GM23338 (cell line): ENCODE results near the gene CRKL. TPM values are rescaled to one million over a fixed set of nuclear protein-coding genes. Genes with fewer than 3 reads are reported as not detected.
"Not testable (repeated sequence)": the region's sequence is repeated elsewhere in the genome, so short reads cannot be mapped to it uniquely, and the experiment has no call there.

Source experiments
- ATAC-seq: fragments of 200-7000 bp; cut with Tn5 transposase; 3 replicates; pipeline ENCODE4 v1.9.1; 2020
- DNase-seq: peaks from one replicate; pipeline ENCODE4 v3.0.0-alpha.2; 2015; ENCODE audit warnings: low spot score
- H2AFZ ChIP-seq: fragments of 200-600 bp; sonication (generic); 2 replicates; pipeline ENCODE4 v1.8.0; 2016; ENCODE audit warnings: antibody characterized with exemption, mild to moderate bottlenecking, moderate library complexity
- H3F3A ChIP-seq: fragments of 200-600 bp; sonication (generic); replicated peaks from 2 replicates; pipeline ENCODE4 v1.8.0; 2017; ENCODE audit warnings: antibody characterized with exemption, mixed run types, low read depth
- H3K27ac ChIP-seq: fragments of 200-600 bp; sonication (generic); 2 replicates; pipeline ENCODE4 v1.6.1; 2016; ENCODE audit warnings: low read depth
- H3K27me3 ChIP-seq: fragments of 200-600 bp; sonication (generic); 2 replicates; pipeline ENCODE4 v1.8.0; 2016; ENCODE audit warnings: mild to moderate bottlenecking, mixed run types, moderate library complexity; ENCODE audit not compliant: insufficient read depth
- H3K36me3 ChIP-seq: fragments of 200-600 bp; sonication (generic); 2 replicates; pipeline ENCODE4 v1.8.0; 2016; ENCODE audit warnings: mild to moderate bottlenecking; ENCODE audit not compliant: insufficient read depth
- H3K4me1 ChIP-seq: fragments of 200-600 bp; sonication (generic); 2 replicates; pipeline ENCODE4 v1.8.0; 2016; ENCODE audit warnings: mild to moderate bottlenecking, moderate library complexity; ENCODE audit not compliant: insufficient read depth
- H3K4me2 ChIP-seq: fragments of 200-600 bp; sonication (generic); 2 replicates; pipeline ENCODE4 v1.7.1; 2017; ENCODE audit warnings: mixed run types
- H3K4me3 ChIP-seq: fragments of 200-600 bp; sonication (generic); 2 replicates; pipeline ENCODE4 v1.6.1; 2016; ENCODE audit warnings: mixed run types
- H3K79me2 ChIP-seq: fragments of 200-600 bp; sonication (generic); replicated peaks from 2 replicates; pipeline ENCODE4 v1.8.0; 2017; ENCODE audit warnings: mild to moderate bottlenecking; ENCODE audit not compliant: insufficient read depth
- H3K9me2 ChIP-seq: fragments of 200-600 bp; sonication (generic); 2 replicates; pipeline ENCODE4 v1.8.0; 2017; ENCODE audit not compliant: insufficient read depth
- H4K20me1 ChIP-seq: fragments of 200-600 bp; sonication (generic); replicated peaks from 2 replicates; pipeline ENCODE4 v1.8.0; 2017; ENCODE audit warnings: mild to moderate bottlenecking; ENCODE audit not compliant: insufficient read depth
- H3K27ac Mint-ChIP-seq: 2 replicates; pipeline ENCODE4 v1.8.0; 2020; ENCODE audit warnings: inconsistent platforms, mild to moderate bottlenecking, moderate library complexity, mixed read lengths
- H3K27me3 Mint-ChIP-seq: 3 replicates; pipeline ENCODE4 v1.8.0; 2022; ENCODE audit warnings: low read depth, mild to moderate bottlenecking, moderate library complexity, mixed read lengths, inconsistent platforms; ENCODE audit not compliant: insufficient read depth, poor library complexity
- H3K36me3 Mint-ChIP-seq: 3 replicates; pipeline ENCODE4 v1.8.0; 2021; ENCODE audit warnings: low read depth, mild to moderate bottlenecking, inconsistent platforms, moderate library complexity, mixed read lengths
- H3K4me1 Mint-ChIP-seq: 3 replicates; pipeline ENCODE4 v1.8.0; 2020; ENCODE audit warnings: mild to moderate bottlenecking, inconsistent platforms, mixed read lengths
- H3K4me3 Mint-ChIP-seq: 3 replicates; pipeline ENCODE4 v1.8.0; 2021; ENCODE audit warnings: moderate library complexity, mild to moderate bottlenecking, inconsistent platforms, mixed read lengths
- H3K9me3 Mint-ChIP-seq: 3 replicates; pipeline ENCODE4 v1.8.0; 2020; ENCODE audit warnings: moderate library complexity, mild to moderate bottlenecking, inconsistent platforms, mixed read lengths
- CREB1 ChIP-seq: fragments of 250-450 bp; sonication (Bioruptor Pico); IDR thresholded peaks from 2 replicates; pipeline ENCODE4 v1.5.0; 2020; ENCODE audit warnings: low read depth, mild to moderate bottlenecking, moderate library complexity
- EZH2 ChIP-seq: fragments of 200-600 bp; sonication (generic); IDR thresholded peaks from one replicate; pipeline ENCODE4 v1.8.0; 2017; ENCODE audit warnings: antibody characterized with exemption, mild to moderate bottlenecking, low read depth; ENCODE audit not compliant: unreplicated experiment
- POLR2AphosphoS5 ChIP-seq: IDR thresholded peaks from 2 replicates; pipeline ENCODE4 v1.6.1; 2016; ENCODE audit warnings: antibody characterized with exemption, low read depth
- ZNF114 ChIP-seq: fragments of 250-450 bp; sonication (Bioruptor Pico); IDR thresholded peaks from 2 replicates; pipeline ENCODE4 v1.5.0; 2020; ENCODE audit warnings: mild to moderate bottlenecking, moderate library complexity
- ZNF462 ChIP-seq: fragments of 250-450 bp; sonication (Bioruptor Pico); IDR thresholded peaks from 2 replicates; pipeline ENCODE4 v1.5.0; 2020; ENCODE audit warnings: mild to moderate bottlenecking, moderate library complexity
- polyA plus RNA-seq: library from polyadenylated mRNA; unstranded; fragments of >200 nt; fragmentation: Nextera tagmentation; extraction: Ambion mirVana; gene quantifications from 2 replicates; pipeline ENCODE4 v1.2.1, GENCODE V29; 2016
- total RNA-seq: library from RNA; depleted of rRNA; stranded (reverse); fragments of >200 nt; shearing (Covaris generic); gene quantifications from 2 replicates; pipeline ENCODE4 v1.2.3, GENCODE V29; 2014
- TF ChIP-seq, protein P1 (sequence below): IDR thresholded peaks from one replicate; pipeline ENCODE4 v1.6.1; 2018; ENCODE audit warnings: antibody characterized with exemption; ENCODE audit not compliant: unreplicated experiment

The CRKL gene
- total and polyA plus RNA-seq, 2 experiments from 2014 or later = 39.5 to 104 TPM

DNA sequence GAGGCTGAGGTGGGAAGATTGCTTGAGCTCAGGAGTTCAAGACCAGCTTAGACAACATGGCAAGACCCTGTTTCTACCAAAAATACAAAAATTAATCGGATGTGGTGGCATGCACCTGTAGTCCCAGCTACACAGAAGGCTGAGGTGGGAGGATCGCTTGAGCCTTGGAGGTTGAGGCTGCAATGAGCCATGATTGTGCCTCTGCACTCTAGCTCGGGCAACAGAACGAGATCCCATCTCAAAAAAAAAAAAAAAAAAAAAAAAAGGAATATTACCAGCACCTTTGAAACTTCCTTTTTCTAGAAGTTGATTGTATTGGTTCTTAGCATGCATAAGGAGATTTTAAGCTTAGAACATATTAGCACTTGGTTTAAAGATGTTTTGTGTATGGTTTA, 11.4 kb downstream of the CRKL start:
- H4K20me1 ChIP-seq = peaks cover 97% of the 10 kb centered on the region
- no peak for TF ChIP-seq CREB1 (CRISPR knock-in tag)
- TF ChIP-seq EZH2 = no peak

GRCh38 chr22:20930004-20930403, 12.8 kb downstream of the CRKL start:
- Histone ChIP-seq H3K36me3 (peaks cover 15% of the 10 kb centered on the region), H3K9me2 (no peaks in the 10 kb centered on the region), H3K4me3 (no peak overlapping the region), H4K20me1 (peaks cover 94% of the 10 kb centered on the region), H2AFZ (no peak overlapping the region), H3K4me2 (no peak overlapping the region), H3K79me2 (peaks cover 100% of the 10 kb centered on the region), H3F3A (no peaks in the 10 kb centered on the region), H3K27ac (no peak overlapping the region), H3K4me1 (peaks cover 23% of the 10 kb centered on the region), H3K27me3 (no peaks in the 10 kb centered on the region)
- H3K4me3 Mint-ChIP-seq = no peak overlapping the region
- H3K9me3 Mint-ChIP-seq = no peaks in the 10 kb centered on the region
- no peak for TF ChIP-seq ZNF114
- no peak for TF ChIP-seq ZNF462 (CRISPR knock-in tag)
- TF ChIP-seq POLR2AphosphoS5 = no peak
- TF ChIP-seq CREB1 (CRISPR knock-in tag) = no peak
- TF ChIP-seq, protein P1, sequence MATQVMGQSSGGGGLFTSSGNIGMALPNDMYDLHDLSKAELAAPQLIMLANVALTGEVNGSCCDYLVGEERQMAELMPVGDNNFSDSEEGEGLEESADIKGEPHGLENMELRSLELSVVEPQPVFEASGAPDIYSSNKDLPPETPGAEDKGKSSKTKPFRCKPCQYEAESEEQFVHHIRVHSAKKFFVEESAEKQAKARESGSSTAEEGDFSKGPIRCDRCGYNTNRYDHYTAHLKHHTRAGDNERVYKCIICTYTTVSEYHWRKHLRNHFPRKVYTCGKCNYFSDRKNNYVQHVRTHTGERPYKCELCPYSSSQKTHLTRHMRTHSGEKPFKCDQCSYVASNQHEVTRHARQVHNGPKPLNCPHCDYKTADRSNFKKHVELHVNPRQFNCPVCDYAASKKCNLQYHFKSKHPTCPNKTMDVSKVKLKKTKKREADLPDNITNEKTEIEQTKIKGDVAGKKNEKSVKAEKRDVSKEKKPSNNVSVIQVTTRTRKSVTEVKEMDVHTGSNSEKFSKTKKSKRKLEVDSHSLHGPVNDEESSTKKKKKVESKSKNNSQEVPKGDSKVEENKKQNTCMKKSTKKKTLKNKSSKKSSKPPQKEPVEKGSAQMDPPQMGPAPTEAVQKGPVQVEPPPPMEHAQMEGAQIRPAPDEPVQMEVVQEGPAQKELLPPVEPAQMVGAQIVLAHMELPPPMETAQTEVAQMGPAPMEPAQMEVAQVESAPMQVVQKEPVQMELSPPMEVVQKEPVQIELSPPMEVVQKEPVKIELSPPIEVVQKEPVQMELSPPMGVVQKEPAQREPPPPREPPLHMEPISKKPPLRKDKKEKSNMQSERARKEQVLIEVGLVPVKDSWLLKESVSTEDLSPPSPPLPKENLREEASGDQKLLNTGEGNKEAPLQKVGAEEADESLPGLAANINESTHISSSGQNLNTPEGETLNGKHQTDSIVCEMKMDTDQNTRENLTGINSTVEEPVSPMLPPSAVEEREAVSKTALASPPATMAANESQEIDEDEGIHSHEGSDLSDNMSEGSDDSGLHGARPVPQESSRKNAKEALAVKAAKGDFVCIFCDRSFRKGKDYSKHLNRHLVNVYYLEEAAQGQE = no peak
- TF ChIP-seq EZH2 = no peak
- no peak overlapping the region for H3K27ac Mint-ChIP-seq
- H3K4me1 Mint-ChIP-seq = peaks cover 16% of the 10 kb centered on the region
- peaks cover 28% of the 10 kb centered on the region for H3K36me3 Mint-ChIP-seq
- ATAC-seq (no peak), DNase-seq (no peak)
- peaks cover 6% of the 10 kb centered on the region for H3K27me3 Mint-ChIP-seq

More for the DNA sequence above, 11.4 kb downstream of the CRKL start:
- Mint-ChIP-seq H3K9me3 (no peaks in the 10 kb centered on the region), H3K36me3 (peaks cover 23% of the 10 kb centered on the region), H3K27me3 (peaks cover 4% of the 10 kb centered on the region), H3K27ac (no peak overlapping the region), H3K4me1 (peaks cover 24% of the 10 kb centered on the region), H3K4me3 (no peak overlapping the region)
- ATAC-seq (no peak), DNase-seq (no peak)
- Histone ChIP-seq H3K36me3 (peaks cover 3% of the 10 kb centered on the region; the same call in 1 of the 2 replicates), H3F3A (no peaks in the 10 kb centered on the region; the same call in 1 of the 2 replicates), H3K27me3 (no peaks in the 10 kb centered on the region), H3K9me2 (no peaks in the 10 kb centered on the region), H3K27ac (no peak overlapping the region), H3K4me1 (peaks cover 35% of the 10 kb centered on the region), H3K79me2 (peaks cover 100% of the 10 kb centered on the region), H2AFZ (no peak overlapping the region), H3K4me2 (no peak overlapping the region), H3K4me3 (no peak overlapping the region)

DNA sequence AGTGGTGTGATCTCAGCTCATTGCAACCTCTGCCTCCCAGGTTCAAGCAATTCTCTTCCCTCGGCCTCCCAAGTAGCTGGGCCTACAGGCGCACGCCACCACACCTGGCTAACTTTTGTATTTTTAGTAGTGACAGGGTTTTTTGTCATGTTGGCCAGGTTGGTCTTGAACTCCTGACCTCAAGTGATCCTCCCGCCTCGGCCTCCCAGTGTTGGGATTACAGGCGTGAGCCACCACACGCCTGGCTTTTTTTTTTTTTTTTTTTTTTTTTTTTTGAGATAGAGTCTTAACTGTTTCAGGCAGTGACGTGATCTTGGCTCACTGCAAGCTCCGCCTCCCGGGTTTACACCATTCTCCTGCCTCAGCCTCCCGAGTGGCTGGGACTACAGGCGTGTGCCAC, 13.2 kb downstream of the CRKL start:
- H3K4me3 ChIP-seq, H3K27ac ChIP-seq, H3K27me3 Mint-ChIP-seq, H2AFZ ChIP-seq, H3K4me2 ChIP-seq, H3F3A ChIP-seq, H3K27me3 ChIP-seq, H3K9me2 ChIP-seq, H3K27ac Mint-ChIP-seq, DNase-seq, H3K9me3 Mint-ChIP-seq, H3K4me3 Mint-ChIP-seq, ATAC-seq: not testable (repeated sequence)
- H3K4me1 Mint-ChIP-seq = peaks cover 12% of the 10 kb centered on the region
- peaks cover 19% of the 10 kb centered on the region for H3K4me1 ChIP-seq
- peaks cover 94% of the 10 kb centered on the region for H4K20me1 ChIP-seq
- peaks cover 100% of the 10 kb centered on the region for H3K79me2 ChIP-seq
- peaks cover 30% of the 10 kb centered on the region for H3K36me3 Mint-ChIP-seq
- H3K36me3 ChIP-seq = peaks cover 18% of the 10 kb centered on the region
